ENCODE measurements around the gene RXRA.

The RXRA gene

GRCh38 chr9:134422301-134423090, 96.2 kb downstream of the RXRA start:
- ChIA-PET POLR2A (no interaction called here), CTCF (interaction anchor here (2.3 kb wide), 1 partner anchor 251 kb away, joined by 9 read pairs; no protein-coding TSS in a partner anchor)
- no peak for TF ChIP-seq CTCF (IDR thresholded peaks at IDR 0.05; ENCODE audit: insufficient read depth, low read length, missing control alignments)
- no peak for DNase-seq (ENCODE audit: low read depth, low spot score)
- no peak overlapping the region for H3K4me3 ChIP-seq (ENCODE audit: low read depth, low read length)

GRCh38 chr9:134423166-134423565, 96.9 kb downstream of the RXRA start:
- no peak overlapping the region for H3K4me3 ChIP-seq (ENCODE audit: low read depth, low read length)
- CTCF ChIA-PET = interaction anchor here (0.9 to 2.3 kb wide), 2 partner anchors 7 to 252 kb away, joined by 3 to 9 read pairs; no protein-coding TSS in a partner anchor
- TF ChIP-seq CTCF (IDR thresholded peaks at IDR 0.05; ENCODE audit: insufficient read depth, low read length, missing control alignments) = no peak
- DNase-seq (ENCODE audit: low read depth, low spot score) = no peak
- POLR2A ChIA-PET = no interaction called here

GRCh38 chr9:134423749-134424148, 97.5 kb downstream of the RXRA start:
- ChIA-PET POLR2A (no interaction called here), CTCF (interaction anchor here (0.9 to 2.3 kb wide), 3 partner anchors 8 to 252 kb away, joined by 3 to 9 read pairs (median 5); no protein-coding TSS in a partner anchor)
- H3K4me3 ChIP-seq (ENCODE audit: low read depth, low read length) = no peak overlapping the region
- DNase-seq (ENCODE audit: low read depth, low spot score) = no peak
- TF ChIP-seq CTCF (IDR thresholded peaks at IDR 0.05; ENCODE audit: insufficient read depth, low read length, missing control alignments) = no peak

DNA sequence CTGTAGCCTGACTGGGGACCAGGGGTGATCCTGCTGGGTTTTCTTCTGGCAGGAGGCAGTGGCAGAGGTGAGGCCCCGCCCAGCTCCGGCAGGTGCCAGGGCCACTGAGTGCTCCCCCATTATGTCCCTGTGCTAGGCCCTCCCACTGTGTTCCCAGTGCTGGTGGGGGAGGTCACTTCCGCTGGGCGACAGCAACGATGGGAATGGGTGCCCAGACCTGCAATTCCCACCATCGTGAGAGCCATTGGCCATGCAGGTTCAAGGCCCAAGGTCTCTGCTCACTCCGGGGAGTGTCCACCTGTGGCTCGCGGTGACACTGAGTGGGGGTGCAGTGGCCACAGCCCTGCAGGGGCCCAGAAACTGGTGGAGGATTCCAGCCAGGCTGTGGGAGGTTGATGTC, 98.6 kb downstream of the RXRA start:
- DNase-seq (ENCODE audit: low read depth, low spot score) = no peak
- no peak for TF ChIP-seq CTCF (IDR thresholded peaks at IDR 0.05; ENCODE audit: insufficient read depth, low read length, missing control alignments)
- ChIA-PET POLR2A (no interaction called here), CTCF (interaction anchor here (1.3 kb wide), 1 partner anchor 8 kb away, joined by 5 read pairs; no protein-coding TSS in a partner anchor)
- no peak overlapping the region for H3K4me3 ChIP-seq (ENCODE audit: low read depth, low read length)

GRCh38 chr9:134425401-134425800, 99.1 kb downstream of the RXRA start:
- no peak for TF ChIP-seq CTCF (IDR thresholded peaks at IDR 0.05; ENCODE audit: insufficient read depth, low read length, missing control alignments)
- CTCF ChIA-PET = no interaction called here
- no peak overlapping the region for H3K4me3 ChIP-seq (ENCODE audit: low read depth, low read length)
- POLR2A ChIA-PET = no interaction called here
- DNase-seq (ENCODE audit: low read depth, low spot score) = no peak

GRCh38 chr9:134425812-134426211, 99.6 kb downstream of the RXRA start:
- ChIA-PET CTCF (no interaction called here), POLR2A (no interaction called here)
- no peak overlapping the region for H3K4me3 ChIP-seq (ENCODE audit: low read depth, low read length)
- DNase-seq (ENCODE audit: low read depth, low spot score) = no peak
- no peak for TF ChIP-seq CTCF (IDR thresholded peaks at IDR 0.05; ENCODE audit: insufficient read depth, low read length, missing control alignments)
